ENCODE measurements around the gene PPY.
"Not testable (repeated sequence)": the region's sequence is repeated elsewhere in the genome, so short reads cannot be mapped to it uniquely, and the experiment has no call there.

PPY gene

DNA sequence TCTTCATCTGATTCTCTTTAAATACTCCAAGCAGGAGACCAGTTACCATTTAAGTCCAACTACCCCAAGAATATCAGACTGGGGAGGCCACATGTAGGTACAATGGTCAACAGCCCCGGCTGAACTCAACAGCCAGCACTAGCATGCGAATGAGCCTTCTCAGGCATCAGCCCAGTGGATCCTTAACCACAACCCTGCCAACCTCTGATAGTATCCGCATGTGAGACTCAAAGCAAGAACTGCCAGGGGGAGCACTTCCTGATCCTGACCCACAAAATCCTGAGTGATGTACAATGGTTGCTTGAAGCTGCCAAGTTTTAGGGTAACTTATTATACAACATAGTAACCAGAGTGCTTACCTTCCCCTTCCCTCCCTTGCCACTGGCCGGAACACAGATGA lies 7.5 kb upstream of the PPY start:
- Histone ChIP-seq H3K4me3 (ENCODE audit: low read depth, low read length) (no peak overlapping the region), H3K4me1 (0 out of 2 replicates have a peak, but pooled peaks cover 4% of the 10 kb centered on the region), H3K36me3 (no peaks in the 10 kb centered on the region), H3K9me3 (no peaks in the 10 kb centered on the region), H3K27me3 (no peaks in the 10 kb centered on the region)
- DNase-seq, result no peak
- TF ChIP-seq, protein P1, sequence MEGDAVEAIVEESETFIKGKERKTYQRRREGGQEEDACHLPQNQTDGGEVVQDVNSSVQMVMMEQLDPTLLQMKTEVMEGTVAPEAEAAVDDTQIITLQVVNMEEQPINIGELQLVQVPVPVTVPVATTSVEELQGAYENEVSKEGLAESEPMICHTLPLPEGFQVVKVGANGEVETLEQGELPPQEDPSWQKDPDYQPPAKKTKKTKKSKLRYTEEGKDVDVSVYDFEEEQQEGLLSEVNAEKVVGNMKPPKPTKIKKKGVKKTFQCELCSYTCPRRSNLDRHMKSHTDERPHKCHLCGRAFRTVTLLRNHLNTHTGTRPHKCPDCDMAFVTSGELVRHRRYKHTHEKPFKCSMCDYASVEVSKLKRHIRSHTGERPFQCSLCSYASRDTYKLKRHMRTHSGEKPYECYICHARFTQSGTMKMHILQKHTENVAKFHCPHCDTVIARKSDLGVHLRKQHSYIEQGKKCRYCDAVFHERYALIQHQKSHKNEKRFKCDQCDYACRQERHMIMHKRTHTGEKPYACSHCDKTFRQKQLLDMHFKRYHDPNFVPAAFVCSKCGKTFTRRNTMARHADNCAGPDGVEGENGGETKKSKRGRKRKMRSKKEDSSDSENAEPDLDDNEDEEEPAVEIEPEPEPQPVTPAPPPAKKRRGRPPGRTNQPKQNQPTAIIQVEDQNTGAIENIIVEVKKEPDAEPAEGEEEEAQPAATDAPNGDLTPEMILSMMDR (IDR thresholded peaks at IDR 0.05; ENCODE audit: low read depth, low read length), result no peak

DNA sequence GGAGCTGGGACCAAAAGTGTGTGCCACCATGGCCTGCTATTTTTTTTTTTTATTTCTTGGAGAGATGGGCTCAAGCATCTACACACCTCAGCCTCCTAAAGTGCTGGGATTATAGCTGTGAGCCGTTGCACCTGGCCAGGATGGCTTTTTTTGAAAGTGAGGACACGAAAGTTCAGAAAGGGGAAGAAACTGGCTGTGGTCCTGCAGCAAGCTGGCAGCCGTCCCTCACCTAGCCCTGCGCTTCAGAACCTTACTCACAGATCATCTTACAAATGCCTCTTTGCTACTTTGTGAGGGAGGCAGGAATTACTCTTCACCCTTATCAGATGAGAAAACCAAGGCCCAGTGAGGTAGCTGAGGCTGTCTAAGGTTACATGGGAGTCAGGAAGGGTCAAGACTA lies 4.5 kb upstream of the PPY start:
- peaks cover 4% of the 10 kb centered on the region; the same call in 1 of the 2 replicates for H3K4me1 ChIP-seq
- no peaks in the 10 kb centered on the region for H3K27me3 ChIP-seq
- H3K4me3 ChIP-seq (ENCODE audit: low read depth, low read length), result no peak overlapping the region
- TF ChIP-seq, protein P1 (IDR thresholded peaks at IDR 0.05; ENCODE audit: low read depth, low read length), result no peak
- H3K9me3 ChIP-seq, result no peaks in the 10 kb centered on the region
- no peaks in the 10 kb centered on the region for H3K36me3 ChIP-seq
- DNase-seq, result no peak

DNA sequence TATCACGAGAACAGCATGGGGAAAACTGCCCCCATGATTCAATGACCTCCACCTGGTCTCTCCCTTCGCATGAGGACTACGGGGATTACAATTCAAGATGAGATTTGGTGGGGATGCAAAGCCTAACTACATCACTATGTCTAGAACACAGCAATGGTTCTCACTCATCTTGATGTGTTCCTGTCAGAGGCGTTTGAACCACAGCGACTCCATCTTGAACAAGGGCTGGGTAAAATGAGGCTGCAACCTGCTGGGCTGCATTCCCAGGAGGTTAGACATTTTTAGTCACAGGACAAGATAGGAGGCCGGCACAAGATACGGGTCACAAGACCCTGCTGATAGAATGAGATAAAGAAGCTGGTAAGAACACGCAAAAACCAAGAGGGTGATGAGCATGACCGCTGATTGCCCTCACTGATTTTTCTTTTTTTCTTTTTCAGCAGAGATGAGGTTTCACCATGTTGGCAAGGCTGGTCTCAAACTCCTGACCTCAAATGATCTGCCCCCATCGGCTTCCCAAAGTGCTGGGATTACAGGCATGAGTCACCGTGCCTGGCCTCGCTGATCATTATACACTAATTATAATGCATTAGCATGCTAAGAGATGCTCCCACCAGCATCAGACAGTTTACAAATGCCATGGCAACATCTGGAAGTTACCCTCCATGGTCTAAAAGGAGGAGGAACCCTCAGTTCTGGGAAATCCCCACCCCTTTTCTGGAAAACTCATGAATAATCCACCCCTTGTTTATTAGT lies 3.0 kb upstream of the PPY start:
- no peak for DNase-seq
- Histone ChIP-seq H3K9me3 (no peaks in the 10 kb centered on the region), H3K4me3 (ENCODE audit: low read depth, low read length) (no peak overlapping the region), H3K27me3 (no peaks in the 10 kb centered on the region), H3K36me3 (no peaks in the 10 kb centered on the region), H3K4me1 (peaks cover 4% of the 10 kb centered on the region; the same call in 1 of the 2 replicates)
- TF ChIP-seq, protein P1 (IDR thresholded peaks at IDR 0.05; ENCODE audit: low read depth, low read length), result no peak

DNA sequence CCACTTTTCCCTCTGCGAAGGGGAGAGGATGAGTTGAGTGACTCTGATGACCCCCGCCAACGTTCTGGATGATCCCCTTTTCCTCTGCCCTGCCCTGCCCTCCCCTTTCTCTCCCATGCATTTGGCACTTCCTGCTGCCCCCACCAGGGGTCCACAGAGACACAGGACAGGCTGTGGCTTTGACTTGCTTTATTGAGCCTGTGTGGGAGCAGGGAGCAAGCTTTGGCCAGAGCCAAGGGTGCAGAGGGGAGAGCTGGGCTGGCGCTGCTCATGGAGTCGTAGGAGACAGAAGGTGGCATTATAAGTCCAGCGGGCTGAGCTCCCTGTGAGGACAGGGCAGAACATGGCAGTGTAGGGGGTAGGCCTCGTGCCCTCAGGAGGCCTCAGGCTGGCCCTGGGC lies 1.6 kb downstream of the PPY start:
- H3K36me3 ChIP-seq, result no peaks in the 10 kb centered on the region
- peaks cover 4% of the 10 kb centered on the region; the same call in 1 of the 2 replicates for H3K4me1 ChIP-seq
- no peak overlapping the region for H3K4me3 ChIP-seq (ENCODE audit: low read depth, low read length)
- no peaks in the 10 kb centered on the region for H3K9me3 ChIP-seq
- TF ChIP-seq, protein P1 (IDR thresholded peaks at IDR 0.05; ENCODE audit: low read depth, low read length), result peak; percentile 82
- H3K27me3 ChIP-seq, result no peaks in the 10 kb centered on the region
- DNase-seq, result peak; percentile 84

DNA sequence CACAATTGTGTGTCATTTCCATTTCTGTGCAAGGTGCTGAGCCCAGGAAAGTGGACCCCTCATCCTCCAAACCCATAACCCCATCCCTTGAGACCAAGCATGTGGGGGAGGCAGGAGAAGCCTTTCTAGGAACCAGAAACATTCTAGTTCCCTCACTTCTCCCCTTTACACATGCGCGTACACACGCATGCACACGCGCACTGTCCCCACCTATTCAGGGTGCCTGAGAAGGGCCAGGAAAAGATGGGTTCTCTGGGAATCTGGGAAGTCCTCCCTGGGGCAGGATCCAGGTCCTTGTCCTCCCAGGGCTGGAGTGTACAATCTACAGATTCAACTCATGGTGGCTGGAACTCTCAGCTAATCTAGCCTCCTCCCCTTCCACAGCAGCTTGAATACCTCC lies 2.4 kb downstream of the PPY start:
- Histone ChIP-seq H3K4me3 (ENCODE audit: low read depth, low read length) (no peak overlapping the region), H3K36me3 (no peaks in the 10 kb centered on the region), H3K27me3 (no peaks in the 10 kb centered on the region), H3K4me1 (no peaks in the 10 kb centered on the region; the same call in 1 of the 2 replicates), H3K9me3 (no peaks in the 10 kb centered on the region)
- TF ChIP-seq, protein P1 (IDR thresholded peaks at IDR 0.05; ENCODE audit: low read depth, low read length), result no peak
- no peak for DNase-seq

DNA sequence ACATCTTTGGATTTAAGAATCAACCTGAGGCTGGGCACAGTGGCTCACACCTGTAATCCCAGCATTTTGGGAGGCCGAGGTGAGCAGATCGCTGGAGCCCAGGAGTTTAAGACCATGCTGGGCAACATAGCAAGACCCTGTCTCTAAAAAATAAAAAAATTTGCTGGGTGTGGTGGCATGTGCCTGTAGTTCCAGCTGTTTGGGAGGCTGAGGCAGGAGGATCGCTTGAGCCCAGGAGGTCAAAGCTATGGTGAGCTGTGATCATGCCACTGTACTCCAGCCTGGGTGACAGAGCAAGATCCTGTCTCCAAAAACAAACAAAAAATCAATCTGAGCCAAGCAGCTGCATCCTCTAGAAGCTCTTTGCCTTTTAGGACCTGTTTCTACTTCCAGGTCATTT lies 2.8 kb downstream of the PPY start:
- H3K9me3 ChIP-seq; H3K4me3 ChIP-seq (ENCODE audit: low read depth, low read length); H3K36me3 ChIP-seq; H3K4me1 ChIP-seq; H3K27me3 ChIP-seq; DNase-seq: not testable (repeated sequence)

Measured in BE2C (cell line).